GM19193 (cell line): Measurements from ENCODE around the gene CCAR1.

Experiments
- POLR2A ChIP-seq: IDR thresholded peaks from 4 replicates; pipeline ENCODE4 v1.6.1; 2011; ENCODE audit not compliant: insufficient read depth, insufficient read length; ENCODE audit errors: extremely low read depth

CCAR1 gene

GRCh38 chr10:68756246-68756645 lies 35.2 kb downstream of the CCAR1 start:
- TF ChIP-seq POLR2A = no peak

- TF ChIP-seq POLR2A = no peak
Measured at GRCh38 chr10:68756766-68757165, 35.7 kb downstream of the CCAR1 start.

GRCh38 chr10:68759223-68759863 lies 38.3 kb downstream of the CCAR1 start:
- TF ChIP-seq POLR2A = no peak

- TF ChIP-seq POLR2A = no peak
Measured at GRCh38 chr10:68759967-68760366, 38.9 kb downstream of the CCAR1 start.

- TF ChIP-seq POLR2A = no peak
Measured at GRCh38 chr10:68781613-68782574, 60.9 kb downstream of the CCAR1 start.

GRCh38 chr10:68784476-68784875 lies 63.4 kb downstream of the CCAR1 start:
- TF ChIP-seq POLR2A = no peak

GRCh38 chr10:68787813-68788212 lies 66.8 kb downstream of the CCAR1 start:
- TF ChIP-seq POLR2A = no peak

GRCh38 chr10:68790476-68790875 lies 69.4 kb downstream of the CCAR1 start:
- no peak for TF ChIP-seq POLR2A

- TF ChIP-seq POLR2A = no peak
Measured at GRCh38 chr10:68792115-68792514, 71.1 kb downstream of the CCAR1 start.

GRCh38 chr10:68795886-68796532 lies 75.0 kb downstream of the CCAR1 start:
- no peak for TF ChIP-seq POLR2A

- TF ChIP-seq POLR2A = no peak
Measured at GRCh38 chr10:68796605-68797004, 75.6 kb downstream of the CCAR1 start.

GRCh38 chr10:68800211-68800610 lies 79.2 kb downstream of the CCAR1 start:
- no peak for TF ChIP-seq POLR2A

GRCh38 chr10:68804692-68805091 lies 83.7 kb downstream of the CCAR1 start:
- TF ChIP-seq POLR2A = no peak

- TF ChIP-seq POLR2A = no peak
Measured at GRCh38 chr10:68811314-68812009, 90.4 kb downstream of the CCAR1 start.

- TF ChIP-seq POLR2A = no peak
Measured at GRCh38 chr10:68812420-68812819, 91.4 kb downstream of the CCAR1 start.
